Measurements from ENCODE around the gene CTRB1. TPM values are rescaled to one million over a fixed set of nuclear protein-coding genes. Genes with fewer than 3 reads are reported as not detected.

CTRB1 gene
- total and polyA plus RNA-seq, 2 of the 8 experiments (the other 6 are each of a cell fraction or from before 2014, with no cell fraction given), result not detected

- TF ChIP-seq, protein P1, sequence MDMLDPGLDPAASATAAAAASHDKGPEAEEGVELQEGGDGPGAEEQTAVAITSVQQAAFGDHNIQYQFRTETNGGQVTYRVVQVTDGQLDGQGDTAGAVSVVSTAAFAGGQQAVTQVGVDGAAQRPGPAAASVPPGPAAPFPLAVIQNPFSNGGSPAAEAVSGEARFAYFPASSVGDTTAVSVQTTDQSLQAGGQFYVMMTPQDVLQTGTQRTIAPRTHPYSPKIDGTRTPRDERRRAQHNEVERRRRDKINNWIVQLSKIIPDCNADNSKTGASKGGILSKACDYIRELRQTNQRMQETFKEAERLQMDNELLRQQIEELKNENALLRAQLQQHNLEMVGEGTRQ (IDR thresholded peaks at IDR 0.05; ENCODE audit: low read length), result no peak
- no peak for TF ChIP-seq HDAC6 (IDR thresholded peaks at IDR 0.05; ENCODE audit: low read depth, low read length)
Observed at GRCh38 chr16:75224306-75225082, 5.7 kb downstream of the CTRB1 start (continued).
